T-helper 1 cell (primary cell): ENCODE results near the gene CYP1B1.

Source experiments
- DNase-seq, 5 donors: peaks; one replicate each; pipeline ENCODE4 v3.0.0-alpha.2; 2012 to 2020

The CYP1B1 gene

GRCh38 chr2:38074764-38075506 lies 1.0 kb downstream of the CYP1B1 start:
- DNase-seq, result peak in 1 of 5 donors; percentile 43

GRCh38 chr2:38074058-38074763 lies 1.7 kb downstream of the CYP1B1 start:
- peak in 1 of 5 donors; percentile 29 for DNase-seq

GRCh38 chr2:38073211-38074057 lies 2.5 kb downstream of the CYP1B1 start:
- no peak for DNase-seq

DNA sequence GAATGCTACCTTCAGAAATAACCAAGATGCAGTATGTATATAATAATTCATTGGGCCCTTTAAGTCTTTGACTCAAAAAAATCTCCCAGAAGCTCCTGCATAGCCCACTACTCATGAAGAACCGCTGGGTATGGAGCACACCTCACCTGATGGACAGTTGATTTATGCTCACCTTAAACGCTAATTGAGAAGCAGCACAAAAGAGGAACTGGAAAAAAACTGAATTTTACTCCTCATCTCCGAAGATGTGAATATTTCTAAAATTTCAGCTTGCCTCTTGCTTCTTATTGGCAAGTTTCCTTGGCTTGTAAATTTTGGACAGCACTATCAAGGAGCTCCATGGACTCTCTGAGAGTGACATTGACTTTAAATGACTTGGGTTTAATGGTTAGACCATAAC lies 5.5 kb downstream of the CYP1B1 start:
- DNase-seq, result no peak

GRCh38 chr2:38068234-38068633 lies 7.7 kb downstream of the CYP1B1 start:
- no peak for DNase-seq

GRCh38 chr2:38066421-38067115 lies 9.4 kb downstream of the CYP1B1 start:
- no peak for DNase-seq

DNA sequence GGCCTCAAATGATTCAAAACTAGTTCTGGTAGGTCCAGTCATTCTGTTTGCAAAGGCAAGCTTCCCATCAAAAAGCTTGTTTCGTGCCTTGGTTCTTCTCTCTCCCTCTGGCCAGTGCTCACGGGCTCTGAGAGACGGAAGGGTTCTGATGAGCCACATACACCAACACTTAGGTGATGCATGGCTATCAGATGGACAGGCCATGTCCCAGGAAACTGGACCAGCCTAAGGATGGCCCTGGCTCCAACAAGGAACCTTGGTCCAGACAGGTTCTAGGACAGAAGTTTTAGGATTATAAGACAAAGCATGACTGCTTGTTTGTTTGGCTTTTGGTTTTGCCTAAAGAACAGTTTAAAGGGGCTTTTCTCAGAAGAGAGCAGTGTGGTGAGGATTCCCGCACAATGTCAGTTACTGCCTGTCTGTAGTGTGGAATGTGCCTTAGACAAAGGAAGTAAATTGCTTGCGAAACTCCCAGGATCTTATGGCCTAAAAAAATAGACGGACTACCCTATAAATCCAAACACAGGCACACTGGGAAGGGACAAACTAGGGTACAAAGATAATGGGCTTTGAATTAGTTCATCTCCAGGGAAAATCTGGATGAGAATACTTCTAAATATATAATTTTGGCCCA lies 10.3 kb downstream of the CYP1B1 start:
- DNase-seq, result no peak

DNA sequence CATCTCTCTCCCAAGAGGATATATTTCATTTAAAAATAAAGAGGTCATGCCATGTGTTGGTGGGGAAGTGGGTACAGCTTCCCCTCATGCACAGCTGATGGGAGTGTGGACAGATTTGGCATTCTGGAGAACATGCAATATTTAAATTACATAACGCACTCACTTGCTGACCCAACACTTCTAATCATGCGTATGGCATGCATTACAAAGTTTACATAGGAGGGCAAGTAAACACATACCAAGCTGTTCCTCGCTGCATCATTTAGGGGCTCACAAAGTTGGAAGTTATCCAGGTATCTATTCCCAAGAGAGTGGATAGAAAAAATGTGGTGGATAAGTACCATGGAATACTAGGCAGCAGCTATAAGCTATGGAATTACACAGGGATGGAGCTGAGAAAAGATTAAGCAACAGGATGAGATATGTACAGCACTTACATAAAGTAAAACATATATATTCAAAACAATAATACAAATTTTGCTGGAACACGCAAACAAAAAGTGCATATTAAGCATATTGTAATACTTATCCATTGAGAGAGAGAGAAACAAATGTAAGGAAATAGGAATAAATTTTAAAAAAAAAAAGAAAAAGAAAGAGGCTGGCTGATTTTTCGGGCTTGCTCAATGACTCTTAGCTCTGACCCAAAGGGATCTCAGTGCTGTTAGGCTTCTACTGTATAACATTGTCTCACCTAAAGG lies 11.0 kb downstream of the CYP1B1 start:
- no peak for DNase-seq

DNA sequence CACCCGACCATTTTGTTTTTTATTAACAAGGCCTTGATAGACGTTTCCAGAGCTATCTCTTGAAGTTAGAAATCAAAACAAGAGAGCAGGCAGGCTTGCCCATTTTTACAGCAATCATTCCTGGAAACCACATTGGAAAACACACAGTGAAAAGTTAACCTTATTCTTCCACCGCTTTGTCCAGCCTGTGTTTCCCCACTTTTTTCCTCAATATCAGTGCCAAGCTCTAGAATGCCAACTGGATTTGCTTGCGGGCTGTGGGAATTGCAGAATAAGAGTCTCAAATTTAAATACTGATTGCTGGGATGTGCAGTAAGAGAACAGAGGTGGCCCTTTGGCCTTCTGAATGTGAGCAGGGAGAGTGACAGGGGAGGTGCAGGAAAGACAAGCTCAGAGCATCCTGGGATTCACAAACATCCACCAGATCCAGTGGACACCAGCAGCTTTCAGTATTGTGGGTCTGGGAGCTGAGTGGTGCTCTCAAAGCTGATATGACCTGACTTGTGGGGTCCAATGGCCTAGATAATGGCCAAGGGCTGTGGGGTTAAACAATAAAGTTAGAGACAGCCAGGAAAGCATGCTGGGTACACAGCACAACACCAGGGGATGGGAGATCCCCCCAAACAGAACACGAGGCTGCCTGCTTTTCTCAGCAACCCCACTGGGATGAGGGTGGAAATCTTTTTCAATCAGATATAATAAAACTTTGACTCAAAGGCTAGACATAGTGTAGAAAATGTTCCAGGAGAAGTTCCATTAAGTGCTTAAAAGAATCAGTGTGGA lies 15.5 kb downstream of the CYP1B1 start:
- no peak for DNase-seq

GRCh38 chr2:38057651-38058410 lies 18.1 kb downstream of the CYP1B1 start:
- no peak for DNase-seq

DNA sequence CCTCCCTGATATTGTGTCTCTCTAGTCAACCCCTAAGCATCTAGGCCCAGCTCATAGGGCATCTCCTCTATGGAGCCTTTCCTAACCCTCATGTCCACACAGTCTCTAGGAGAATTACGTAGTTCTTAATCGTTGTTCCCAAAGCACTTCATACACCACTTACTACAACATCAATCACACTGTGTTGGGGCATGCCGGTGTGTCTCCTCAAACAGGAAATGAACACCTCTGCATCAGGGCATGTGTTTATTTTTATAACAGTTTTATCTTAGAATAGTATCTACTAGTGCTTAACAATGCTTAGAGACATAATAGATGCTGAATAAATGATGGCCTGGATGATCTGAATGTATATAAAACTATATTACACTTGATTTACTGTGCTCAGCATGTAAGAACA lies 19.7 kb downstream of the CYP1B1 start:
- no peak for DNase-seq

DNA sequence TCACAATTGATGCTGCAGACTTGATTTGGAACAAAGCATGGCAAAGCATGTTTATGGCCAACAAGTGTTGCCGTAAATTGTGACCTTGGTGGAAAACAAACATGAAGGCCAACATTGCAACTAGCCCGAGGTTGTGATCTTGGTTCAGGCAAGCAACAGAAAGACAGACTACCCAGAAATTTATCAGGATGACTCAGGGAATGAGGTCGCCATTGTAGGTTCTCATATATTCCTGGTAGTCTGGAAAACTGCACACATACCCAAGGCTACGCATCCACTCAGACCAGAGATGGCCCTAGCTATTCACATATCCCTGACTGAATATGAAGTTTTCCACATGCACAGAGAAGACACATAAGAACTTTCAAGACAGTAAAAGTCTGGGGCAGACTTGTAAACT lies 30.1 kb downstream of the CYP1B1 start:
- no peak for DNase-seq

DNA sequence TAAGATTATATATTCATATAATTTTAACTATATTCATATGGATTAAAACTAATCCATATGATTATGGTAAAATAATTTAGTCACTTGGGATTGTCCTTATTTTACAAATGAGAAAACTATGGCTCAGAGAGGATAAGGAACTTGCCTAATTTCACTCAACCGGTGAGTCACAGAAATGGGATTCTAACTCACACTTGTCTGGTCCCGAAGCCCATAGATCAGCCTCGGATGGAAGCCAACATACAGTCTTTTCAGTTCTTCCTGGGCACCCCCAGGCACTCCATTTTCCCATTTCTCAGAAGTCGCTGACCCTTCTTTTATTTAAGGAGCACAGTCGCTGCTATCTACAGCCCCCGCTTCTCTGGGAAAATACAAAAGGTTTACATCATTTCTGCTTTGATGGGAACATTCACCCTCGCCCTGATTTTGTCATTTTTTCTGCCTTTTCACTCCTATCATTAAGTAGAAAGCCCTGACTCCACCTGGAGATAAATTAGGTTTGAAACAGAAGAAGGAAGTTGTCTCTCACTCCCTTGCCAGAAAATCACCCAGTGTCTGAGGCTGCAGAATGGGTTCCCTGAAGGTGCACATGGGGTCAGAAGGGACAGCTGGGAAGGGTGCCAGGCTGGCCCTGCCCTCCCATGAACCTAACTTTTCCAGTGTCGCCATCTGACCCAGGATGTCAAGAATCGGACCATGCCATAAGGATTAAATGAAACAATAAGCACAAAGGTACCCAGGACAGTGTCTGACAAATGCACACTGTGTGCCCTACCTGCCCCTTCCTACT lies 36.6 kb downstream of the CYP1B1 start:
- DNase-seq, result no peak

DNA sequence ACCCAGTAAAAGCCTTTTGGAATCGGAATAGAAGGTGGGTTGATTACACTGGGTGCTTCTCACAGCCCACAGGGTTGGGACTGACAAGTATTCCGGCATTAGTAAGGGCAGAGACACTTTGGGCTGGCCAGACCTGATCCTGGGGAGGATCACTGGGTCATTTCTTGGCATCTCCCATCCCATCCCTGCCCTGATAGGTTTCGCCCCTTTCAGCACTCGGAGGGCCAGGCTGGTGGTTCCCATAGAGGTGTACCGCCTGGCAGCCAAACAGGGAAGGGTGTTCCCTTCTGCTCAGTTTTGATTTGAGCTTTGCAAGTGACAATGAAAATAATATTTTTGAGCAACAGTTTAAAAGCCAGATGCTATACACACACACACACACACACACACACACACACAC lies 37.3 kb downstream of the CYP1B1 start:
- DNase-seq, result no peak

DNA sequence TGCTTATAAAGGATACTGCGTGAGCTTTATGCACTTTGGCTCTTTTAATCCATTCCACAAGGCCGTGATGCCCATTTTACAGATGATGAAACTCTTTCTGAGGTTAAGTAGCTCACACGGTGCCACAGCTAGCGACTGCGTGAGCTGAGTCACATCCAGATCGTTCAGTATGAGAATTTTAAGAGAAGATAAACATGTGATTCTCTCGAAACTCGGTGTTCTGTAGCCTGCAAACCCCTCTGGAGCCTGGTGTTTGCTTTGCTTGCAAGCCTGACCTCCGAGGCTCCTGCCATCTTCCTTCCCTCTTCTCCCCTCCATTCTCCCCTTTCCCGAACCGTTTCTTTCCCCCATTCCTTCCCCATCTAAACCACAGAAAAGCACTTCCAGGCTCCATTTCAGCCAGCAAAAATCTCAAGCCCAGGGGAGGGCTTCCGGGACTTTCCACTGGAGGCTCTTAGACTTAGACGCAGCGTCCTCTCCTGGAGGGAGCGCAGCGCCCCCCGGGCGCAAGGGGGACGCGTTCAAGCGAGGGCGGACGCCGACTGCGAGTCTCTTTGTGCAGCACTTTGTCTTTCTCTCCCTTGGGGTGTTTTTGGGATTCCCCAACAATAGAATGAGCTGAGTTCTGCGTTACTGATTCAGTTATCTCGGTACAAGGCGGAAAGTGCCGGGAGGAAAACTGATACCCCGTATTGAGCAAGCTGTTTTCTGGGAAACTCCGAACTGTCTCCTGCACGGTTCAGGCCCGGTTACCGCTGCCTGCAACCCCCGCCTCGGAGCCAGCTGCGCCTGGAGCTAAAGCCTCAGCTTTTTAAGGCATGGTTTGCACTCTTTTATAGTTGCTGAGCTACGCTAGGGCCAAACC lies 38.0 kb downstream of the CYP1B1 start:
- peak in 1 of 5 donors; percentile 83 for DNase-seq

DNA sequence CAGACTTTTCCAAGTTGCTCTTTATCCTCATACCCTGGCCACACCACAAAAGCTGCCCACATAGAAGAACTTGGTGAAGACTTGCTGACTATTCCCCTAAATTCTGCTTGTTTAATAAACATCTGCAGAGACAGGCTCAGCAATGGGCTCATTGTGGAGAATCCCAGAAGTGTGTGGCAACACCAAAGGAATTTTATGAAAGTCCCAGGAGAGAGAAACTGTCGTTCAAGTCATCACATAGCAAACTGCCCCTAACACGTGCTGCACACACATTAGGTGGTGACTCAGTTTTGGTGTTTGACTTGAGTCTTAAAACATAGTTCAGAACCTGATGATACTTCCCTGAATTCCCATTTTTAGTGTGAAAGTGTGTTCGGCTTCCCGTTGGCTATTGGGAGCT lies 38.6 kb downstream of the CYP1B1 start:
- peak in 1 of 5 donors; percentile 4 for DNase-seq

- no peak for DNase-seq
Observed at GRCh38 chr2:38035968-38036367, 40.0 kb downstream of the CYP1B1 start.

GRCh38 chr2:38033646-38034045 lies 42.3 kb downstream of the CYP1B1 start:
- no peak for DNase-seq
